Thoracic aorta (tissue), 2 donors: Measurements from ENCODE around the gene CAMKMT. TPM values are rescaled to one million over a fixed set of nuclear protein-coding genes. Genes with fewer than 3 reads are reported as not detected.

Experiments used
- ATAC-seq: fragments of 150-250 bp; one replicate; pipeline ENCODE4 v1.8.0; 2017; ENCODE audit warnings: low read depth; ENCODE audit not compliant: insufficient number of reproducible peaks, low FRiP score
- DNase-seq: peaks from one replicate; pipeline ENCODE4 v3.0.0-alpha.2; 2020; ENCODE audit warnings: low spot score
- H3K27ac ChIP-seq, 2 donors: fragments of 200-600 bp; sonication (generic); 1 replicate in 1 of 2; 2 replicates in 1 of 2; pipeline ENCODE4 v1.5.1; 2016; ENCODE audit warnings: mild to moderate bottlenecking in 2 of 2, moderate library complexity in 2 of 2
- H3K27me3 ChIP-seq: fragments of 200-600 bp; sonication (generic); replicated peaks from 2 replicates; pipeline ENCODE4 v1.6.0; 2016; ENCODE audit warnings: mild to moderate bottlenecking; ENCODE audit not compliant: insufficient read depth
- H3K36me3 ChIP-seq: fragments of 200-600 bp; sonication (generic); one replicate; pipeline ENCODE4 v1.5.1; 2016
- H3K4me1 ChIP-seq, 2 donors: fragments of 200-600 bp; sonication (generic); 1 replicate in 1 of 2; 2 replicates in 1 of 2; pipeline versions ENCODE4 v1.5.1 to v1.6.0; 2016; ENCODE audit warnings: low read depth in 2 of 2, mild to moderate bottlenecking in 1 of 2; ENCODE audit not compliant: control insufficient read depth in 1 of 2
- H3K4me3 ChIP-seq: fragments of 200-600 bp; sonication (generic); 2 replicates; pipeline ENCODE4 v1.5.1; 2016; ENCODE audit warnings: mild to moderate bottlenecking
- H3K9me3 ChIP-seq: fragments of 200-600 bp; sonication (generic); 2 replicates; pipeline ENCODE4 v1.5.1; 2016
- total RNA-seq, 2 donors: library from RNA; depleted of rRNA; stranded (reverse); fragments of >200 nt; gene quantifications; one replicate each; pipeline versions ENCODE4 v1.1.0 to v1.2.3, GENCODE V29; 2016
- TF ChIP-seq, protein P1 (sequence below): fragments of 200-600 bp; sonication (generic); IDR thresholded peaks from one replicate; pipeline ENCODE4 v1.5.1; 2019; ENCODE audit warnings: antibody characterized with exemption

The CAMKMT gene
- total RNA-seq, 2 donors from 2014 or later, result 4.7 to 11.6 TPM

- TF ChIP-seq, protein P1, sequence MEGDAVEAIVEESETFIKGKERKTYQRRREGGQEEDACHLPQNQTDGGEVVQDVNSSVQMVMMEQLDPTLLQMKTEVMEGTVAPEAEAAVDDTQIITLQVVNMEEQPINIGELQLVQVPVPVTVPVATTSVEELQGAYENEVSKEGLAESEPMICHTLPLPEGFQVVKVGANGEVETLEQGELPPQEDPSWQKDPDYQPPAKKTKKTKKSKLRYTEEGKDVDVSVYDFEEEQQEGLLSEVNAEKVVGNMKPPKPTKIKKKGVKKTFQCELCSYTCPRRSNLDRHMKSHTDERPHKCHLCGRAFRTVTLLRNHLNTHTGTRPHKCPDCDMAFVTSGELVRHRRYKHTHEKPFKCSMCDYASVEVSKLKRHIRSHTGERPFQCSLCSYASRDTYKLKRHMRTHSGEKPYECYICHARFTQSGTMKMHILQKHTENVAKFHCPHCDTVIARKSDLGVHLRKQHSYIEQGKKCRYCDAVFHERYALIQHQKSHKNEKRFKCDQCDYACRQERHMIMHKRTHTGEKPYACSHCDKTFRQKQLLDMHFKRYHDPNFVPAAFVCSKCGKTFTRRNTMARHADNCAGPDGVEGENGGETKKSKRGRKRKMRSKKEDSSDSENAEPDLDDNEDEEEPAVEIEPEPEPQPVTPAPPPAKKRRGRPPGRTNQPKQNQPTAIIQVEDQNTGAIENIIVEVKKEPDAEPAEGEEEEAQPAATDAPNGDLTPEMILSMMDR, result no peak
- peaks cover 15% of the 10 kb centered on the region for H3K9me3 ChIP-seq
- H3K27me3 ChIP-seq, result no peaks in the 10 kb centered on the region
- H3K4me1 ChIP-seq, result peaks cover 3 to 5% of the 10 kb centered on the region in 2 donors
- H3K4me3 ChIP-seq, result no peak overlapping the region
- no peak for DNase-seq
- no peak for ATAC-seq
- H3K36me3 ChIP-seq, result no peaks in the 10 kb centered on the region
- no peak overlapping the region for H3K27ac ChIP-seq
These were observed 164.6 kb downstream of the CAMKMT start for GRCh38 chr2:44526352-44526751.

DNA sequence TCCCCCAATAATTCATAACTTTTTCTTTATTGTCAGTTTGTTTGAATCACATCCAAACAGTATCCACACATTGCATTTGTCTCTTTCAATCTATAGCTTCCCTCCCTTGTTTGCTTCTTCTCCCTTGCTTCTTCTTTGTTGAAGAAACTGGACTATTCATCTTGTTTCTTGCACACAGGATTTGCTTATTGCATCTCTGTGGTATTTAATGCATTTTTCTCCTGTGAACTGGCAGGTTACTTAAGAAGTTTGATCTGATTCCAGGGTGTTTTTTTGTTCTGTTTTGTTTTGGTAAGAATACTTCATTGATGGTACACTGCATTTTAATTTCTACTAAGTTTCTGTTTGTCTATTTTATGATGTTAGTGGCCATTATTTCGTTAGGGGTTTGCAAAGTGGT lies 166.8 kb downstream of the CAMKMT start:
- no peaks in the 10 kb centered on the region for H3K9me3 ChIP-seq
- TF ChIP-seq, protein P1, result no peak
- ATAC-seq, result no peak
- H3K27ac ChIP-seq, result no peak overlapping the region
- no peak for DNase-seq
- no peak overlapping the region for H3K4me3 ChIP-seq
- H3K36me3 ChIP-seq, result peaks cover 3% of the 10 kb centered on the region
- H3K27me3 ChIP-seq, result no peaks in the 10 kb centered on the region
- H3K4me1 ChIP-seq, result peaks cover 3 to 5% of the 10 kb centered on the region in 2 donors

- Histone ChIP-seq H3K27ac (no peak overlapping the region), H3K27me3 (no peaks in the 10 kb centered on the region), H3K4me1 (peaks cover 3 to 5% of the 10 kb centered on the region in 2 donors), H3K9me3 (no peaks in the 10 kb centered on the region), H3K4me3 (no peak overlapping the region), H3K36me3 (peaks cover 3% of the 10 kb centered on the region)
- no peak for ATAC-seq
- TF ChIP-seq, protein P1, result no peak
- DNase-seq, result no peak
These were observed 167.7 kb downstream of the CAMKMT start for GRCh38 chr2:44529448-44529847.

GRCh38 chr2:44531289-44531688 lies 169.5 kb downstream of the CAMKMT start:
- no peak for DNase-seq
- peaks cover 3% of the 10 kb centered on the region for H3K36me3 ChIP-seq
- no peak for ATAC-seq
- no peak overlapping the region for H3K4me3 ChIP-seq
- H3K9me3 ChIP-seq, result no peaks in the 10 kb centered on the region
- no peaks in the 10 kb centered on the region for H3K27me3 ChIP-seq
- TF ChIP-seq, protein P1, result no peak
- H3K27ac ChIP-seq, result no peak overlapping the region
- H3K4me1 ChIP-seq, result peaks cover 3 to 5% of the 10 kb centered on the region in 2 donors

GRCh38 chr2:44532031-44532430 lies 170.3 kb downstream of the CAMKMT start:
- H3K27me3 ChIP-seq, result no peaks in the 10 kb centered on the region
- no peak overlapping the region for H3K4me3 ChIP-seq
- H3K9me3 ChIP-seq, result no peaks in the 10 kb centered on the region
- H3K36me3 ChIP-seq, result peaks cover 3% of the 10 kb centered on the region
- DNase-seq, result no peak
- ATAC-seq, result no peak
- TF ChIP-seq, protein P1, result no peak
- H3K27ac ChIP-seq, result no peak overlapping the region
- peaks cover 3 to 5% of the 10 kb centered on the region in 2 donors for H3K4me1 ChIP-seq
